ENCODE measurements around the gene WWOX. TPM values are rescaled to one million over a fixed set of nuclear protein-coding genes. Genes with fewer than 3 reads are reported as not detected.

WWOX gene
- total and polyA plus RNA-seq, 2 of the 8 experiments (the other 6 are each of a cell fraction or from before 2014, with no cell fraction given), result 5.4 to 16.7 TPM

DNA sequence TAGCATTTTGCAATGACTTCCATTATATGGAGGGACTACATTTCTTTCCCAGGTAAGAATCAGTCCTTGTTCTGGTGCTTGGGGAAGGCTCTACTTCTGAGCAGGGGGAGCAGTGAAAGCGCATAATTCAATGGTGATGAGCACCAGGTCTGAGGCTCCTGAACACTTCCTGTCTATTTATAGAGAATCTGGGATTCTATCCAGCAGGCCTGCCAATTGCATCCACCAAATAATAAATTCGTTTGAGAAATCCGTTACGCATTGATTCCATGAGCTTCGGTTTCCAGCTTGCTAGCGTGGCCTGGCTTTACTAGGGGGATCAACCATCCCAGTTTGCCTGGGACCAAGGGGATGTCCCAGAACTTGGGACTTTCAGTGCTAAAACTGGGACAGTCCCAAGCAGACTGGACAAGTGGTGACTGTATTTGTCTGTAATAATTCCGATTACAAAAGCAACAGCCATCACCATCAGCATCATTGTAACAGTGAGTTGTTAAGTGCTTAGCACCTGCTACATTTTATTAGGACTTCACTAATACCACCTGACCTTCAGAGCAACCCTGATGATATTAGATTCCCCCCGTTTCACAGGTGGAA, 1151.1 kb downstream of the WWOX start:
- no peaks in the 10 kb centered on the region for H3K27me3 ChIP-seq (replicated peaks in 1 of 4; ENCODE audit: control insufficient read depth in 3 of 4, extremely low read depth in 1 of 4, insufficient read depth in 3 of 4, low read length in 3 of 4)
- TF ChIP-seq KDM4A (IDR thresholded peaks at IDR 0.05; ENCODE audit: low read depth, low read length, severe bottlenecking), result no peak
- no peak for TF ChIP-seq KDM5A (IDR thresholded peaks at IDR 0.05; ENCODE audit: low read length)
- TF ChIP-seq RFX5 (IDR thresholded peaks at IDR 0.05; ENCODE audit: borderline replicate concordance, low read depth, low read length), result no peak
- TF ChIP-seq, protein P1, sequence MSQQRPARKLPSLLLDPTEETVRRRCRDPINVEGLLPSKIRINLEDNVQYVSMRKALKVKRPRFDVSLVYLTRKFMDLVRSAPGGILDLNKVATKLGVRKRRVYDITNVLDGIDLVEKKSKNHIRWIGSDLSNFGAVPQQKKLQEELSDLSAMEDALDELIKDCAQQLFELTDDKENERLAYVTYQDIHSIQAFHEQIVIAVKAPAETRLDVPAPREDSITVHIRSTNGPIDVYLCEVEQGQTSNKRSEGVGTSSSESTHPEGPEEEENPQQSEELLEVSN (IDR thresholded peaks at IDR 0.05), result no peak
- TF ChIP-seq TBP (IDR thresholded peaks at IDR 0.05; ENCODE audit: low read depth, low read length), result no peak
- TF ChIP-seq GTF2F1 (IDR thresholded peaks at IDR 0.05; ENCODE audit: borderline replicate concordance, low read depth, low read length), result no peak
- no peak for TF ChIP-seq KDM1A (IDR thresholded peaks at IDR 0.05; ENCODE audit: borderline replicate concordance, low read length)
- TF ChIP-seq SP4 (IDR thresholded peaks at IDR 0.05; ENCODE audit: low read length), result no peak
- no peak for TF ChIP-seq RAD21 (IDR thresholded peaks at IDR 0.05 in 1 of 2, conservative IDR thresholded peaks at IDR 0.05 in 1 of 2; ENCODE audit: low read depth in 2 of 2, low read length in 2 of 2)
- TF ChIP-seq BACH1 (IDR thresholded peaks at IDR 0.05; ENCODE audit: low read length), result no peak
- POLR2A ChIA-PET (ENCODE audit: partially characterized antibody), result no interaction called here

More for the DNA sequence above, 1151.1 kb downstream of the WWOX start:
- no peak overlapping the region for H2BK20ac ChIP-seq (ENCODE audit: low read length)
- H3K36me3 ChIP-seq (ENCODE audit: control insufficient read depth in 2 of 4, insufficient read depth in 4 of 4, low read length in 3 of 4), result no peaks in the 10 kb centered on the region
- CTCF ChIA-PET (ENCODE audit: partially characterized antibody), result interaction anchor here (1.0 kb wide), 1 partner anchor 351 kb away, joined by 3 read pairs; no protein-coding TSS in a partner anchor
- no peak overlapping the region for H3K18ac ChIP-seq (ENCODE audit: extremely low read depth, low read length)
- no peak overlapping the region for H2AFZ ChIP-seq (ENCODE audit: low read length)
- no peak overlapping the region for H4K8ac ChIP-seq (ENCODE audit: extremely low read depth, insufficient read depth, low read length)
- 87% methylated on average over 8 of the region's 8 CpGs; no CpG with 5 or more reads in 1 of the 2 experiments for WGBS, 2 experiments (ENCODE audit: extremely low coverage in 1 of 2, insufficient coverage in 1 of 2, insufficient read length in 1 of 2, insufficient replicate concordance in 2 of 2, low coverage in 1 of 2, low lambda C conversion rate in 2 of 2, missing lambda C conversion rate in 1 of 2)
- no peaks in the 10 kb centered on the region for H3K79me1 ChIP-seq (ENCODE audit: low read depth, low read length)
- H3K27ac ChIP-seq (ENCODE audit: low read depth, low read length), result no peak overlapping the region
- H2BK12ac ChIP-seq (ENCODE audit: low read depth, low read length), result no peak overlapping the region
- H3K23ac ChIP-seq (ENCODE audit: insufficient read length), result no peak overlapping the region
- H3K4me1 ChIP-seq (replicated peaks in 1 of 4; ENCODE audit: control insufficient read depth in 3 of 4, insufficient read depth in 4 of 4, low read length in 3 of 4), result peaks cover 0 to 2% (median 0%) of the 10 kb centered on the region in 4 experiments; a peak in 1 of 7 replicates
- H4K5ac ChIP-seq (ENCODE audit: insufficient read length, low read depth, low read length), result no peak overlapping the region
- H2AK5ac ChIP-seq (ENCODE audit: low read depth, low read length), result no peak overlapping the region
- FAIRE-seq (no peak), DNase-seq (ENCODE audit: low read depth in 1 of 2, low spot score in 2 of 2) (no peak)
- no peaks in the 10 kb centered on the region for H3K79me2 ChIP-seq (ENCODE audit: control insufficient read depth in 1 of 2, insufficient read depth in 2 of 2, low read length in 2 of 2)
- H2BK15ac ChIP-seq (ENCODE audit: low read length), result no peak overlapping the region
- H3K14ac ChIP-seq (ENCODE audit: insufficient read length), result no peak overlapping the region
- H3K56ac ChIP-seq (replicated peaks; ENCODE audit: insufficient read length, low read depth, low read length), result no peak overlapping the region
- H4K20me1 ChIP-seq (replicated peaks in 1 of 2; ENCODE audit: control insufficient read depth in 1 of 2, insufficient read depth in 2 of 2, low read length in 2 of 2), result no peaks in the 10 kb centered on the region
- H3K4me2 ChIP-seq (ENCODE audit: insufficient read depth in 1 of 2, low read depth in 2 of 2, low read length in 2 of 2), result no peak overlapping the region
- no peak overlapping the region for H2BK120ac ChIP-seq (replicated peaks; ENCODE audit: low read depth, low read length)
- H3K4ac ChIP-seq (replicated peaks; ENCODE audit: insufficient read length, low read depth, low read length), result no peak overlapping the region
- no peaks in the 10 kb centered on the region for H3K23me2 ChIP-seq (ENCODE audit: low read depth, low read length)
- no peaks in the 10 kb centered on the region for H3K9me3 ChIP-seq (ENCODE audit: insufficient read depth in 2 of 2, low read depth in 1 of 2, low read length in 1 of 2)
- H3K9ac ChIP-seq (replicated peaks in 1 of 4; ENCODE audit: extremely low read depth in 1 of 4, low read depth in 3 of 4, low read length in 3 of 4), result no peak overlapping the region
- no peak overlapping the region for H4K91ac ChIP-seq (replicated peaks; ENCODE audit: insufficient read length, low read length)
- H3K4me3 ChIP-seq (ENCODE audit: extremely low read depth in 1 of 4, insufficient read depth in 2 of 4, low read depth in 3 of 4, low read length in 4 of 4), result no peak overlapping the region
- H2BK5ac ChIP-seq (ENCODE audit: low read depth, low read length), result no peak overlapping the region

All from H1 (cell line).